ENCODE results near the gene RAPGEF1.

DNA sequence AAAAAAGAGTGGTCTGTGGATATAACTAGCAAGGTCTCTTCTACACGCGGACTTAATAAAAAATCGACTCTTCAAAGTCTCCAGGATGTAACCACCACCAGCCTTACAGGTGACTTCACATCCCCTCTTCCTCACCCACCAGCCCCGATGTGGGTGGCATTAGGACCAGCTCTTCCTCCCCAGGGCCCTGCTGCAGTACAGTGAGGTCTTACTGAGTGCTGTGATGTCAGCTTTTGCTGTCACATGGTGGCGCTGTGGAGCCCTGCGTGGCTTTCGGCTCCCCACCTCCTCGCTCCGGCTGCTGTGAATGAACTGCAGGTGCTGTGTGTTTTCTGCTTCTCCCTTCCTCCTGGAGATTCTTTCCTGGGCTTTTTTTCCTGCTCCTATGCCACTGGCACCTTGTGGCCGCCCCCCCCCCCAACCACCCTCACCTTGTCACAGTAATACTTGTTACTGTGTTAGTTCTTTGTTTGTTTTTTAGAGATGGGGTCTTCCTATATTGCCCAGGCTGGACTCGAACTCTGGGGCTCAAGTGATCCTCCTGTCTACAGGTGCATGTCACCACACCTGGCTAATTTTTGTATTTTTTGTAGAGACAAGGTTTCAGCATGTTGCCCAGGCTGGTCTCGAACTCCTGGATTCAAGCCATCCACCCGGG lies 15.8 kb upstream of the RAPGEF1 start:
- TF ChIP-seq ZNF274 (IDR thresholded peaks at IDR 0.05; ENCODE audit: low read depth, low read length) (no peak), YY1 (IDR thresholded peaks at IDR 0.05; ENCODE audit: insufficient read depth, insufficient read length) (no peak)

Data from NT2/D1 (cell line).